Left ventricle myocardium inferior (tissue), 1 donor: ENCODE measurements around the gene DGKH. TPM values are rescaled to one million over a fixed set of nuclear protein-coding genes. Genes with fewer than 3 reads are reported as not detected.

ENCODE experiments used
- DNase-seq: peaks from one replicate; pipeline ENCODE4 v3.0.0-alpha.2; 2020
- H3K27ac ChIP-seq: fragments of 200-600 bp; replicated peaks from 2 replicates; pipeline ENCODE4 v1.8.0; 2021
- H3K27me3 ChIP-seq: fragments of 200-600 bp; 2 replicates; pipeline ENCODE4 v1.8.0; 2021; ENCODE audit warnings: low read depth
- H3K36me3 ChIP-seq: fragments of 200-600 bp; 2 replicates; pipeline ENCODE4 v1.8.0; 2021
- H3K4me1 ChIP-seq: fragments of 200-600 bp; 2 replicates; pipeline ENCODE4 v1.8.0; 2021
- H3K4me3 ChIP-seq: fragments of 200-600 bp; 2 replicates; pipeline ENCODE4 v1.8.0; 2021; ENCODE audit warnings: mild to moderate bottlenecking, moderate library complexity
- H3K9me3 ChIP-seq: fragments of 200-600 bp; replicated peaks from 2 replicates; pipeline ENCODE4 v1.8.0; 2021
- CTCF ChIP-seq: fragments of 200-600 bp; IDR thresholded peaks from 2 replicates; pipeline ENCODE4 v1.8.0; 2021; ENCODE audit warnings: antibody characterized with exemption, mild to moderate bottlenecking, borderline replicate concordance
- intact Hi-C: fragments of 100-400 bp; cut with micrococcal nuclease; formaldehyde crosslinking; loops from one replicate; pipeline ENCODE4 v1.11.0; 2022
- total RNA-seq: library from RNA; stranded (reverse); fragmentation: NEBNext Ultra II Directional; extraction: Animal tissue kit (Norgen Biotek cat#: 25700); gene quantifications from one replicate; pipeline ENCODE4 v1.2.1, GENCODE V29; 2021
- donor health status: DM: no; HTN: yes; CAD: no; lungs with severe emphysema.

The DGKH gene
- total RNA-seq, 1 donor from 2014 or later = 4.8 TPM

GRCh38 chr13:42232671-42233070 lies 184.2 kb downstream of the DGKH start:
- no peak for TF ChIP-seq CTCF
- Histone ChIP-seq H3K27me3 (no peaks in the 10 kb centered on the region), H3K36me3 (peaks cover 10% of the 10 kb centered on the region), H3K27ac (no peak overlapping the region), H3K4me3 (no peak overlapping the region), H3K9me3 (no peaks in the 10 kb centered on the region), H3K4me1 (no peaks in the 10 kb centered on the region)
- intact Hi-C loops = no loop called here
- no peak for DNase-seq

- intact Hi-C loops = no loop called here
- Histone ChIP-seq H3K27ac (no peak overlapping the region), H3K27me3 (no peaks in the 10 kb centered on the region), H3K36me3 (peaks cover 10% of the 10 kb centered on the region), H3K4me3 (no peak overlapping the region), H3K9me3 (no peaks in the 10 kb centered on the region), H3K4me1 (no peaks in the 10 kb centered on the region)
- DNase-seq = no peak
- TF ChIP-seq CTCF = no peak
Observed at GRCh38 chr13:42233726-42234125, 185.3 kb downstream of the DGKH start.

GRCh38 chr13:42239161-42239560 lies 190.7 kb downstream of the DGKH start:
- no peak for TF ChIP-seq CTCF
- Histone ChIP-seq H3K27ac (no peak overlapping the region), H3K4me3 (no peak overlapping the region)

GRCh38 chr13:42239644-42240043 lies 191.2 kb downstream of the DGKH start:
- no peak for DNase-seq
- Histone ChIP-seq H3K9me3 (no peaks in the 10 kb centered on the region), H3K4me3 (no peak overlapping the region), H3K4me1 (no peaks in the 10 kb centered on the region), H3K27me3 (no peaks in the 10 kb centered on the region), H3K27ac (no peak overlapping the region), H3K36me3 (no peaks in the 10 kb centered on the region)
- intact Hi-C loops = no loop called here
- no peak for TF ChIP-seq CTCF

More at GRCh38 chr13:42239161-42239560, 190.7 kb downstream of the DGKH start:
- intact Hi-C loops = no loop called here
- no peak for DNase-seq
- no peaks in the 10 kb centered on the region for H3K4me1 ChIP-seq
- H3K27me3 ChIP-seq = no peaks in the 10 kb centered on the region
- no peaks in the 10 kb centered on the region for H3K36me3 ChIP-seq
- no peaks in the 10 kb centered on the region for H3K9me3 ChIP-seq

- intact Hi-C loops = no loop called here
- no peaks in the 10 kb centered on the region for H3K27me3 ChIP-seq
- no peak for DNase-seq
- no peaks in the 10 kb centered on the region for H3K36me3 ChIP-seq
- H3K9me3 ChIP-seq = no peaks in the 10 kb centered on the region
- no peaks in the 10 kb centered on the region for H3K4me1 ChIP-seq
- H3K27ac ChIP-seq = no peak overlapping the region
- no peak for TF ChIP-seq CTCF
- no peak overlapping the region for H3K4me3 ChIP-seq
Observed at GRCh38 chr13:42246541-42246940, 198.1 kb downstream of the DGKH start.

GRCh38 chr13:42247883-42248282 lies 199.4 kb downstream of the DGKH start:
- DNase-seq = no peak
- intact Hi-C loops = no loop called here
- H3K9me3 ChIP-seq = no peaks in the 10 kb centered on the region
- H3K4me1 ChIP-seq = no peaks in the 10 kb centered on the region
- H3K36me3 ChIP-seq = no peaks in the 10 kb centered on the region
- no peak overlapping the region for H3K27ac ChIP-seq
- H3K27me3 ChIP-seq = no peaks in the 10 kb centered on the region
- H3K4me3 ChIP-seq = no peak overlapping the region
- no peak for TF ChIP-seq CTCF
